Chondrocyte (in vitro differentiated cells): ENCODE measurements around the gene CUBN. TPM values are rescaled to one million over a fixed set of nuclear protein-coding genes. Genes with fewer than 3 reads are reported as not detected.

Experiments
- DNase-seq: peaks from one replicate; pipeline ENCODE4 v3.0.0; 2021; ENCODE audit warnings: mixed read lengths, low spot score
- H3K27ac Mint-ChIP-seq: one replicate; pipeline ENCODE4 v1.8.0; 2021; ENCODE audit warnings: mild to moderate bottlenecking, moderate library complexity, mixed read lengths; ENCODE audit not compliant: unreplicated experiment
- H3K27me3 Mint-ChIP-seq: 2 replicates; pipeline ENCODE4 v1.8.0; 2021; ENCODE audit warnings: low read depth, mixed read lengths
- H3K36me3 Mint-ChIP-seq: 2 replicates; pipeline ENCODE4 v1.8.0; 2021; ENCODE audit warnings: low read depth, mixed read lengths
- H3K4me1 Mint-ChIP-seq: 2 replicates; pipeline ENCODE4 v1.8.0; 2021; ENCODE audit warnings: low read depth, mild to moderate bottlenecking, mixed read lengths
- H3K4me3 Mint-ChIP-seq: one replicate; pipeline ENCODE4 v1.8.0; 2021; ENCODE audit warnings: mild to moderate bottlenecking, moderate library complexity, mixed read lengths; ENCODE audit not compliant: unreplicated experiment
- H3K9me3 Mint-ChIP-seq: 2 replicates; pipeline ENCODE4 v1.8.0; 2021; ENCODE audit warnings: low read depth, mixed read lengths
- CTCF ChIP-seq: fragments of 200-600 bp; sonication (generic); IDR thresholded peaks from 2 replicates; pipeline ENCODE4 v1.5.0; 2021; ENCODE audit warnings: antibody characterized with exemption, mild to moderate bottlenecking, moderate library complexity
- total RNA-seq: library from RNA; stranded (reverse); gene quantifications from 3 replicates; pipeline ENCODE4 v1.2.1, GENCODE V29; 2021

Gene CUBN
- total RNA-seq, 1 donor from 2014 or later = 1.0 TPM

GRCh38 chr10:17005621-17006566, 123.7 kb downstream of the CUBN start:
- Mint-ChIP-seq H3K27me3 (no peaks in the 10 kb centered on the region), H3K4me1 (peaks cover 76% of the 10 kb centered on the region), H3K27ac (peak overlapping the region; percentile 2), H3K4me3 (no peak overlapping the region), H3K36me3 (no peaks in the 10 kb centered on the region), H3K9me3 (peaks cover 7% of the 10 kb centered on the region)
- TF ChIP-seq CTCF = no peak
- no peak for DNase-seq

- Mint-ChIP-seq H3K27ac (no peak overlapping the region), H3K9me3 (peaks cover 7% of the 10 kb centered on the region), H3K27me3 (no peaks in the 10 kb centered on the region), H3K4me1 (peaks cover 85% of the 10 kb centered on the region), H3K36me3 (no peaks in the 10 kb centered on the region), H3K4me3 (no peak overlapping the region)
- DNase-seq = no peak
- TF ChIP-seq CTCF = no peak
Measured at GRCh38 chr10:17004801-17005380, 124.7 kb downstream of the CUBN start.

GRCh38 chr10:17003651-17004286, 125.8 kb downstream of the CUBN start:
- peaks cover 7% of the 10 kb centered on the region for H3K9me3 Mint-ChIP-seq

GRCh38 chr10:17003151-17003550, 126.5 kb downstream of the CUBN start:
- Mint-ChIP-seq H3K4me3 (peak overlapping the region; percentile 21), H3K4me1 (peaks cover 87% of the 10 kb centered on the region), H3K27ac (peak overlapping the region; percentile 99), H3K9me3 (peaks cover 7% of the 10 kb centered on the region), H3K27me3 (no peaks in the 10 kb centered on the region), H3K36me3 (no peaks in the 10 kb centered on the region)
- no peak for TF ChIP-seq CTCF
- no peak for DNase-seq

More at GRCh38 chr10:17003651-17004286, 125.8 kb downstream of the CUBN start:
- Mint-ChIP-seq H3K4me3 (no peak overlapping the region), H3K4me1 (peaks cover 85% of the 10 kb centered on the region), H3K27me3 (no peaks in the 10 kb centered on the region), H3K27ac (peak overlapping the region; percentile 99), H3K36me3 (no peaks in the 10 kb centered on the region)
- DNase-seq = no peak
- no peak for TF ChIP-seq CTCF
